Upper lobe of left lung (tissue), 6 donors: Measurements from ENCODE around the gene HKDC1. TPM values are rescaled to one million over a fixed set of nuclear protein-coding genes. Genes with fewer than 3 reads are reported as not detected.

Experiments used
- ATAC-seq, 2 donors: fragments of 200-7000 bp; cut with Tn5 transposase; one replicate each; pipeline ENCODE4 v1.9.1; 2022; ENCODE audit warnings: mild to moderate bottlenecking in 2 of 2, moderate library complexity in 2 of 2; ENCODE audit not compliant: low FRiP score in 2 of 2
- DNase-seq, 2 donors: peaks; one replicate each; pipeline ENCODE4 v3.0.0-alpha.2; 2019 to 2020
- H3K27ac ChIP-seq, 4 donors: fragments of 200-600 bp; sonication (generic); one replicate each; pipeline ENCODE4 v1.5.1; 2016 to 2019
- H3K27me3 ChIP-seq, 4 donors: fragments of 200-600 bp; sonication (generic); one replicate each; pipeline ENCODE4 v1.5.1; 2017 to 2019
- H3K36me3 ChIP-seq, 4 donors: fragments of 200-600 bp; sonication (generic); one replicate each; pipeline ENCODE4 v1.5.1; 2016 to 2019
- H3K4me1 ChIP-seq, 4 donors: fragments of 200-600 bp; sonication (generic); one replicate each; pipeline ENCODE4 v1.5.1; 2018 to 2019
- H3K4me3 ChIP-seq, 4 donors: fragments of 200-600 bp; sonication (generic); one replicate each; pipeline ENCODE4 v1.5.1; 2017 to 2019; ENCODE audit warnings: mild to moderate bottlenecking in 2 of 4, moderate library complexity in 1 of 4
- H3K9me3 ChIP-seq, 4 donors: fragments of 200-600 bp; sonication (generic); one replicate each; pipeline ENCODE4 v1.5.1; 2018 to 2019
- CTCF ChIP-seq, 6 experiments: fragments of 450-650 bp in 4 of 6; fragments of 200-600 bp in 2 of 6; sonication (generic) in 2 of 6; IDR thresholded peaks; one replicate each; pipeline ENCODE4 v1.5.1; 2016 to 2019; ENCODE audit warnings: antibody characterized with exemption in 6 of 6
- EP300 ChIP-seq, 4 donors: sonication (generic); formaldehyde crosslinking; IDR thresholded peaks; one replicate each; pipeline ENCODE4 v1.5.1; 2017; ENCODE audit warnings: antibody characterized with exemption in 4 of 4, control low read depth in 2 of 4
- POLR2A ChIP-seq, 4 donors: fragments of 450-650 bp; IDR thresholded peaks; one replicate each; pipeline ENCODE4 v1.5.1; 2016 to 2017; ENCODE audit warnings: antibody characterized with exemption in 4 of 4, mild to moderate bottlenecking in 2 of 4
- POLR2AphosphoS5 ChIP-seq, 2 donors: sonication (generic); formaldehyde crosslinking; IDR thresholded peaks; one replicate each; pipeline ENCODE4 v1.5.1; 2017; ENCODE audit warnings: antibody characterized with exemption in 2 of 2
- WGBS, 2 donors: methylation state at CpG; one replicate each; pipeline ENCODE4 v1.1.5; 2017 to 2018; 5-methylcytosine and 5-hydroxymethylcytosine counted together
- total RNA-seq, 6 donors: library from RNA; depleted of rRNA in 4 of 6; stranded (reverse); fragments of >200 nt in 4 of 6; gene quantifications; one replicate each; pipeline versions ENCODE4 v1.1.0 to v1.2.1, GENCODE V29; 2016 to 2021
- donor health status: DM: no; HTN: no; CAD: no; lungs with moderate emphysema.
- donor health status: DM: no; HTN: yes; CAD: no; lungs with severe emphysema.

HKDC1 gene
- total RNA-seq, 6 donors from 2014 or later = 3.2 to 12.6 (median 7.5) TPM

- DNase-seq (no peak), ATAC-seq (no peak)
- no peaks in the 10 kb centered on the region for H3K36me3 ChIP-seq
- H3K27ac ChIP-seq = no peak overlapping the region
- H3K4me3 ChIP-seq = no peak overlapping the region
- TF ChIP-seq POLR2A (IDR thresholded peaks at IDR 0.05) = no peak
- TF ChIP-seq CTCF (IDR thresholded peaks at IDR 0.05) = no peak
- no peak for TF ChIP-seq POLR2AphosphoS5 (IDR thresholded peaks at IDR 0.05)
- TF ChIP-seq EP300 (IDR thresholded peaks at IDR 0.05) = no peak
- no peaks in the 10 kb centered on the region for H3K9me3 ChIP-seq
- H3K27me3 ChIP-seq = no peaks in the 10 kb centered on the region
- no peaks in the 10 kb centered on the region for H3K4me1 ChIP-seq
- 87 to 89% methylated on average over 14 of the region's 14 CpGs for WGBS, 2 donors
These were observed 48.8 kb downstream of the HKDC1 start for GRCh38 chr10:69268761-69269416.

- Histone ChIP-seq H3K27me3 (no peaks in the 10 kb centered on the region), H3K27ac (no peak overlapping the region), H3K4me3 (no peak overlapping the region), H3K4me1 (no peaks in the 10 kb centered on the region), H3K36me3 (no peaks in the 10 kb centered on the region), H3K9me3 (no peaks in the 10 kb centered on the region)
- TF ChIP-seq EP300 (IDR thresholded peaks at IDR 0.05) = no peak
- TF ChIP-seq POLR2A (IDR thresholded peaks at IDR 0.05) = no peak
- no peak for TF ChIP-seq POLR2AphosphoS5 (IDR thresholded peaks at IDR 0.05)
- no peak for TF ChIP-seq CTCF (IDR thresholded peaks at IDR 0.05)
- no peak for DNase-seq
- WGBS, 2 donors = 76 to 80% methylated on average over 2 of the region's 2 CpGs
- no peak for ATAC-seq
These were observed 49.6 kb downstream of the HKDC1 start for GRCh38 chr10:69269761-69270160.

- DNase-seq (no peak), ATAC-seq (no peak)
- WGBS, 2 donors = 51 to 59% methylated on average over 3 of the region's 3 CpGs
- no peaks in the 10 kb centered on the region for H3K36me3 ChIP-seq
- H3K9me3 ChIP-seq = no peaks in the 10 kb centered on the region
- no peaks in the 10 kb centered on the region for H3K4me1 ChIP-seq
- H3K27ac ChIP-seq = no peak overlapping the region
- no peak overlapping the region for H3K4me3 ChIP-seq
- TF ChIP-seq POLR2A (IDR thresholded peaks at IDR 0.05) = no peak
- TF ChIP-seq POLR2AphosphoS5 (IDR thresholded peaks at IDR 0.05) = no peak
- no peak for TF ChIP-seq CTCF (IDR thresholded peaks at IDR 0.05)
- TF ChIP-seq EP300 (IDR thresholded peaks at IDR 0.05) = no peak
- H3K27me3 ChIP-seq = no peaks in the 10 kb centered on the region
These were observed 50.9 kb downstream of the HKDC1 start for GRCh38 chr10:69270990-69271389.

- no peak for DNase-seq
- Histone ChIP-seq H3K4me3 (no peak overlapping the region), H3K27ac (no peak overlapping the region), H3K27me3 (no peaks in the 10 kb centered on the region), H3K9me3 (no peaks in the 10 kb centered on the region), H3K4me1 (no peaks in the 10 kb centered on the region), H3K36me3 (no peaks in the 10 kb centered on the region)
- TF ChIP-seq POLR2A (IDR thresholded peaks at IDR 0.05) (no peak), POLR2AphosphoS5 (IDR thresholded peaks at IDR 0.05) (no peak), CTCF (IDR thresholded peaks at IDR 0.05) (no peak), EP300 (IDR thresholded peaks at IDR 0.05) (no peak)
- WGBS, 2 donors = 73 to 83% methylated on average over 1 of the region's 1 CpG
- no peak for ATAC-seq
These were observed 52.5 kb downstream of the HKDC1 start for GRCh38 chr10:69272624-69273023.

GRCh38 chr10:69275444-69275843 is 55.3 kb downstream of the HKDC1 start:
- Histone ChIP-seq H3K4me1 (peaks cover 0 to 7% (median 0%) of the 10 kb centered on the region in 4 donors), H3K4me3 (no peak overlapping the region), H3K9me3 (no peaks in the 10 kb centered on the region), H3K27ac (no peak overlapping the region), H3K36me3 (no peaks in the 10 kb centered on the region), H3K27me3 (no peaks in the 10 kb centered on the region)
- ATAC-seq = no peak
- WGBS, 2 donors = 76 to 97% methylated on average over 1 of the region's 1 CpG
- no peak for TF ChIP-seq CTCF (IDR thresholded peaks at IDR 0.05)
- TF ChIP-seq POLR2AphosphoS5 (IDR thresholded peaks at IDR 0.05) = no peak
- no peak for TF ChIP-seq POLR2A (IDR thresholded peaks at IDR 0.05)
- no peak for TF ChIP-seq EP300 (IDR thresholded peaks at IDR 0.05)
- no peak for DNase-seq
